HG03139 (cell line): ENCODE results near the gene CD300A.
"Not testable (repeated sequence)": the region's sequence is repeated elsewhere in the genome, so short reads cannot be mapped to it uniquely, and the experiment has no call there.

Experiments used
- ATAC-seq: cut with Tn5 transposase; IDR thresholded peaks from one replicate; pipeline ENCODE4 v1.9.1; 2021; ENCODE audit not compliant: unreplicated experiment

Gene CD300A

GRCh38 chr17:74478420-74479100, 12.1 kb downstream of the CD300A start:
- ATAC-seq = no peak

GRCh38 chr17:74480290-74480689, 13.9 kb downstream of the CD300A start:
- ATAC-seq = no peak

- ATAC-seq = no peak
Observed at GRCh38 chr17:74481621-74482020, 15.2 kb downstream of the CD300A start.

GRCh38 chr17:74484066-74484465, 17.6 kb downstream of the CD300A start:
- ATAC-seq = no peak

GRCh38 chr17:74485022-74485743, 18.7 kb downstream of the CD300A start:
- no peak for ATAC-seq

GRCh38 chr17:74485841-74486240, 19.4 kb downstream of the CD300A start:
- no peak for ATAC-seq

GRCh38 chr17:74488276-74488675, 21.8 kb downstream of the CD300A start:
- not testable (repeated sequence) for ATAC-seq

GRCh38 chr17:74490716-74491115, 24.3 kb downstream of the CD300A start:
- ATAC-seq = no peak

- ATAC-seq = no peak
Observed at GRCh38 chr17:74491626-74492025, 25.2 kb downstream of the CD300A start.

GRCh38 chr17:74493331-74493833, 26.9 kb downstream of the CD300A start:
- ATAC-seq = no peak

- ATAC-seq = no peak
Observed at GRCh38 chr17:74497471-74497870, 31.0 kb downstream of the CD300A start.

GRCh38 chr17:74499992-74500391, 33.6 kb downstream of the CD300A start:
- no peak for ATAC-seq

GRCh38 chr17:74502861-74503260, 36.4 kb downstream of the CD300A start:
- no peak for ATAC-seq

- ATAC-seq = not testable (repeated sequence)
Observed at GRCh38 chr17:74503949-74504348, 37.5 kb downstream of the CD300A start.

GRCh38 chr17:74508156-74508555, 41.7 kb downstream of the CD300A start:
- no peak for ATAC-seq

- no peak for ATAC-seq
Observed at GRCh38 chr17:74512036-74512435, 45.6 kb downstream of the CD300A start.

- ATAC-seq = peak; percentile 62
Observed at GRCh38 chr17:74512624-74513091, 46.2 kb downstream of the CD300A start.

- ATAC-seq = no peak
Observed at GRCh38 chr17:74513987-74514631, 47.7 kb downstream of the CD300A start.

- ATAC-seq = no peak
Observed at GRCh38 chr17:74514632-74515334, 48.3 kb downstream of the CD300A start.

GRCh38 chr17:74515941-74516340, 49.5 kb downstream of the CD300A start:
- no peak for ATAC-seq
